A172 (cell line): ENCODE measurements around the gene PIP4K2A. TPM values are rescaled to one million over a fixed set of nuclear protein-coding genes. Genes with fewer than 3 reads are reported as not detected.

Experiments
- total RNA-seq: library from RNA; depleted of rRNA; stranded (reverse); fragments of >200 nt; shearing (Covaris generic); gene quantifications from 2 replicates; pipeline ENCODE4 v1.2.3, GENCODE V29; 2014; rRNA removed

The PIP4K2A gene
- total RNA-seq, 1 experiment from 2014 or later, result 74.9 TPM

Other genes with a start within 250 kb of the PIP4K2A start
- gene ARMC3, start 213.5 kb upstream of the PIP4K2A start, total RNA-seq, result 0.31 and 0.57 TPM in 2 replicates